ENCODE measurements around the gene ATP13A2. TPM values are rescaled to one million over a fixed set of nuclear protein-coding genes. Genes with fewer than 3 reads are reported as not detected.
"Not testable (repeated sequence)": the region's sequence is repeated elsewhere in the genome, so short reads cannot be mapped to it uniquely, and the experiment has no call there.

ATP13A2 gene
- total RNA-seq, 1 donor from 2014 or later: 30.3 TPM

DNA sequence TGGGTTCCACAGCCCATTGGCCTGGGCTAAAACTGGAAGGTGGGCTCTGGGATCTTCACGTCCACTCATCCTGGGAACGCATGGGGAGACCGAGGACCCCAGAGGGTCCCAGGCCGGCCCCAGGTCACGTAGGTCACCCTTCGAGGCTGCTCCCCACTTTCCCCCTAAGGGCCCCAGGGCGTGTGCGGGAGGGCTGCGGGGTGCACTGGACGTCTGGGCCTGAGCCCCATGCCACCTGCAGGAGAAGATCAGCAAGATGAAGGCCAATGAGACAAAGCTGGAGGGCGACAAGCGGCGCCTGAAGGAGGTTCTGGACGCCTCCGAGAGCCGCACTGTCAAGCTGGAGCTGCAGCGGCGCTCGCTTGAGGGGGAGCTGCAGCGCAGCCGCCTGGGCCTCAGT is 43.8 kb downstream of the ATP13A2 start:
- Histone ChIP-seq H3K4me3 (ENCODE audit: low read depth, low read length) (no peak overlapping the region), H3K27me3 (ENCODE audit: control insufficient read depth, insufficient read depth, low read length) (no peaks in the 10 kb centered on the region), H3K36me3 (ENCODE audit: control insufficient read depth, insufficient read depth, low read length) (peaks cover 14% of the 10 kb centered on the region)
- no peak for FAIRE-seq
- TF ChIP-seq, protein P1, sequence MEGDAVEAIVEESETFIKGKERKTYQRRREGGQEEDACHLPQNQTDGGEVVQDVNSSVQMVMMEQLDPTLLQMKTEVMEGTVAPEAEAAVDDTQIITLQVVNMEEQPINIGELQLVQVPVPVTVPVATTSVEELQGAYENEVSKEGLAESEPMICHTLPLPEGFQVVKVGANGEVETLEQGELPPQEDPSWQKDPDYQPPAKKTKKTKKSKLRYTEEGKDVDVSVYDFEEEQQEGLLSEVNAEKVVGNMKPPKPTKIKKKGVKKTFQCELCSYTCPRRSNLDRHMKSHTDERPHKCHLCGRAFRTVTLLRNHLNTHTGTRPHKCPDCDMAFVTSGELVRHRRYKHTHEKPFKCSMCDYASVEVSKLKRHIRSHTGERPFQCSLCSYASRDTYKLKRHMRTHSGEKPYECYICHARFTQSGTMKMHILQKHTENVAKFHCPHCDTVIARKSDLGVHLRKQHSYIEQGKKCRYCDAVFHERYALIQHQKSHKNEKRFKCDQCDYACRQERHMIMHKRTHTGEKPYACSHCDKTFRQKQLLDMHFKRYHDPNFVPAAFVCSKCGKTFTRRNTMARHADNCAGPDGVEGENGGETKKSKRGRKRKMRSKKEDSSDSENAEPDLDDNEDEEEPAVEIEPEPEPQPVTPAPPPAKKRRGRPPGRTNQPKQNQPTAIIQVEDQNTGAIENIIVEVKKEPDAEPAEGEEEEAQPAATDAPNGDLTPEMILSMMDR (IDR thresholded peaks at IDR 0.05; ENCODE audit: insufficient read depth, low read length, severe bottlenecking): no peak
- DNase-seq (ENCODE audit: low read depth): no peak

DNA sequence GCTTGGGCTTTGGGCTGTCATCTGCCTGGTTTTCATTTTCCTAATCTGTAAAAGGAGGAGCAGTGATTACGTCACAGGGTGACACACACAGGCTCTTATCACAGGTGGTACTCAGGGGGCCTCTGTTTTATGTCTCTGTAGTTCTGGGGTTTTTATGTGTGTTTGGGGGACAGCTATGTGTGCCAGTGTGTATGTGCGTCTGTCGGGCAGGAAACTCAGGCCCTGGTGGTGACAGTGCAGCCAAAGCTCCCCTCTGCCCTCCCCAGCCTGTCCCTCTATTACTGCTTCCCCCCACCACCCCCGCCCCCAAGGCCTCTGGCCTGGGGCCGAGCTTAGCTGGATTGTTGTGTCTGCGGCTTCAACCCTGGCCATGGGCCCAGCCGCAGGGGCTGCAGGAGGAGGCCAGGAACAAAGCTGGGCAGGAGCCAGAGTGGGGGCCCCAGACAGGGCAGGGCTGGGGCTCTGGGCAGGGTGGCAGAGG is 44.6 kb downstream of the ATP13A2 start:
- Histone ChIP-seq H3K4me3 (ENCODE audit: low read depth, low read length) (no peak overlapping the region), H3K27me3 (ENCODE audit: control insufficient read depth, insufficient read depth, low read length) (no peaks in the 10 kb centered on the region), H3K36me3 (ENCODE audit: control insufficient read depth, insufficient read depth, low read length) (peaks cover 14% of the 10 kb centered on the region)
- FAIRE-seq: no peak
- TF ChIP-seq, protein P1 (IDR thresholded peaks at IDR 0.05; ENCODE audit: insufficient read depth, low read length, severe bottlenecking): no peak
- DNase-seq (ENCODE audit: low read depth): peak; percentile 13

DNA sequence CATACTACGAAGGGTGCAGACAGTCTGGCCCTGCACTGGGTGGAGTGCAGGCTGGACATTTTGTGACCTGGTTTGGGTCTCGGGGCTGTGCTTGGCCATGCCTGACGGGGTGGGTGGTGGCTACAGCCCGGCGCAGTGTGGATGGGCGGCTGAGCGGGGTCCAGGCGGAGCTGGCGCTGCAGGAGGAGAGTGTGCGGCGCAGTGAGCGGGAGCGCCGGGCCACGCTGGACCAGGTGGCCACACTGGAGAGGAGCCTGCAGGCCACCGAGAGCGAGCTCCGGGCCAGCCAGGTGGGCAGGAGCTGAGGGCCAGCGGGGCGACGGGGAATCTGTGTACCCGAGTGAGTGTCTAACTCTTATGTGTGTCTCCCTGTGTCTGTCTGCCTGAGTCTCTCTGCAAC is 45.4 kb downstream of the ATP13A2 start:
- FAIRE-seq (no peak), DNase-seq (ENCODE audit: low read depth) (no peak)
- Histone ChIP-seq H3K27me3 (ENCODE audit: control insufficient read depth, insufficient read depth, low read length) (no peaks in the 10 kb centered on the region), H3K36me3 (ENCODE audit: control insufficient read depth, insufficient read depth, low read length) (peaks cover 14% of the 10 kb centered on the region), H3K4me3 (ENCODE audit: low read depth, low read length) (no peak overlapping the region)
- TF ChIP-seq, protein P1 (IDR thresholded peaks at IDR 0.05; ENCODE audit: insufficient read depth, low read length, severe bottlenecking): no peak

DNA sequence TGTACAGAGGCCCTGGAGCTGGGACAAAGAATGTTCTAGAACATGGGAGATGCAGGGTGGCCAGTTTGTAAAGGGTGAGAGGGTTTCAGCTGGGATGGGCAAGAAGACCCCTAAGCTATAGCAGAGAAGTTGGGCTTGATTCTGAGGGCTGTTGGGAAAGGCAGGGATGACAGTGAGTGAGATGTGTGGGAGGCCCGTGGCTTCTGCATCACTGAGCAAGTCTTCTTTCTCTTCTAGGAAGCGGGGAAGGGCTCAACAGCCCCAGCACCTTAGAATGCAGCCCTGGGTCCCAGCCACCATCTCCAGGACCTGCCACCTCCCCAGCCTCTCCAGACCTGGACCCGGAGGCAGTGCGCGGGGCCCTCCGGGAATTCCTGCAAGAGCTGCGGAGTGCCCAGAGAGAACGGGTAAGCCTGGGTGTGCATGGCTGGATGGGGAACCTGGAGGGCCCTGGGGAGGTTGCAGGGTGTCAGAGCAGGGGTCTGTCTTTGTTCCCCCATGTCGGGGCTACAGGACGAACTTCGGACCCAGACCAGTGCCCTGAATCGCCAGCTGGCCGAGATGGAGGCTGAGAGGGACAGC is 46.2 kb downstream of the ATP13A2 start:
- Histone ChIP-seq H3K27me3 (ENCODE audit: control insufficient read depth, insufficient read depth, low read length) (no peaks in the 10 kb centered on the region), H3K4me3 (ENCODE audit: low read depth, low read length) (no peak overlapping the region), H3K36me3 (ENCODE audit: control insufficient read depth, insufficient read depth, low read length) (peaks cover 14% of the 10 kb centered on the region)
- DNase-seq (ENCODE audit: low read depth): no peak
- TF ChIP-seq, protein P1 (IDR thresholded peaks at IDR 0.05; ENCODE audit: insufficient read depth, low read length, severe bottlenecking): no peak
- no peak for FAIRE-seq

DNA sequence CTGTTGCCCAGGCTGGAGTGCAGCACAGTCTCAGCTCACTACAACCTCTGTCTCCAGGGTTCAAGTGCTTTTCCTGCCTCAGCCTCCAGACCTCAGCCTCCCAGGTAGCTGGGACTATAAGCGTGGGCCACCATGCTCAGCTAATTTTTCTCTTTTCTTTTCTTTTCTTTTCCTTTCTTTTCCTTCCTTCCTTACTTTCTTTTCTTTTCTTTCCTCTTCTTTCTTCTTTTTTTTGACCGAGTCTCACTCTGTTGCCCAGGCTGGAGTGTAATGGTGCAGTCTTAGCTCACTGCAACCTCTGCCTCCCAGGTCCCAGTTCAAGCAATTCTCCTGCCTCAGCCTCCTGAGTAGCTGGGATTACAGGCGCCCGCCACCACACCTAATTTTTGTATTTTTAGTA is 47.6 kb downstream of the ATP13A2 start:
- not testable (repeated sequence) for FAIRE-seq; DNase-seq (ENCODE audit: low read depth); H3K4me3 ChIP-seq (ENCODE audit: low read depth, low read length); H3K27me3 ChIP-seq (ENCODE audit: control insufficient read depth, insufficient read depth, low read length)
- peaks cover 13% of the 10 kb centered on the region for H3K36me3 ChIP-seq (ENCODE audit: control insufficient read depth, insufficient read depth, low read length)

DNA sequence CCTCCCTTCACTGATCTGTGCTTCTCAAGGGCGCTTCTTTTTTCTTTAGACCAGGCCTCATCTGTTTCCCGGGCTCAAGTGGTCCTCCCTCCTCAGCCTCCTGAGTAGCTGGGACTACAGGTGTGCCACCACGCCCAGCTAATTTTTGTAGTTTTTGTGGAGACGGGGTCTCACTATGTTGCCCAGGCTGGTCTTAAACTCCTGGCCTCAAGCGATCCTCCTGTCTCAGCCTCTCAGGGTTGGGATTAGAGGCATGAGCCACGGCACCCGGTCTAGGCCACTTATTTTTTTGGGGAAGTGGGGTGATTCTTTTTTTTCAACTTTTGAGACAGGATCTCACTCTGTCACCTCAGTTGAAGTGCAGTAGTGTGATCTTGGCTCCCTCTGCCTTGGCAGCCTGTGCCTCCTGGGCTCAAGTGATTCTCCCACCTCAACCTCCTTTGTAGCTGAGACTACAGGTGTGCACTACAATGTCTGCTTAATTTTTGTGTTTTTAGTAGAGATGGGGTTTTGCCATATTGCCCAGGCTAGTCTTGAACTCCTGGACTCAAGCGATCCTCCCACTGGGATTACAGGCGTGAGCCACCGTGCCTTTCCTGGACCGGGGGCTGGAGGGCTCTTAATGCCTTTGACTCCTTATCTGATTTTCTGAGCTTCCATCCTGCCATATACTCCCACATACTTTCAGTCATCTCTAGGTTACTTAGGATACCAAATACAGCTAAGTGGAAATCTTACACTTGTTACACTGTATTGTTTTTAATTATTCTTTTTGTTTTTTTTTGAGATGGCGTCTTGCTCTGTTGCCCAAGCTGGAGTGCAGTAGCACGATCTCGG is 50.2 kb downstream of the ATP13A2 start:
- Histone ChIP-seq H3K27me3 (ENCODE audit: control insufficient read depth, insufficient read depth, low read length) (no peaks in the 10 kb centered on the region), H3K36me3 (ENCODE audit: control insufficient read depth, insufficient read depth, low read length) (peaks cover 7% of the 10 kb centered on the region), H3K4me3 (ENCODE audit: low read depth, low read length) (peak overlapping the region; percentile 20)
- DNase-seq (ENCODE audit: low read depth): no peak
- FAIRE-seq: no peak
- TF ChIP-seq, protein P1 (IDR thresholded peaks at IDR 0.05; ENCODE audit: insufficient read depth, low read length, severe bottlenecking): no peak

Measured in bronchial epithelial cell (primary cell).